Calu3 (cell line): ENCODE results near the gene TOGARAM2. TPM values are rescaled to one million over a fixed set of nuclear protein-coding genes. Genes with fewer than 3 reads are reported as not detected.

ENCODE experiments used
- BruUV-seq: library from RNA; stranded (reverse); fragments of 400-500 nt; replicated peaks from 2 replicates; lab custom pipeline; 2021; lab: Mats Ljungman, UMichigan
- CTCF ChIA-PET: fragments of 300-600 bp; sonication (Branson Sonifier 250); formaldehyde crosslinking; loops from one replicate; lab custom pipeline; 2022; ENCODE audit warnings: antibody characterized with exemption; lab: Charles Lee
- DNase-seq: peaks from one replicate; pipeline ENCODE4 v3.0.0; 2022
- H3K27ac Mint-ChIP-seq: one replicate; pipeline ENCODE4 v1.8.0; 2022; ENCODE audit warnings: mixed read lengths; ENCODE audit not compliant: unreplicated experiment
- H3K27me3 Mint-ChIP-seq: one replicate; pipeline ENCODE4 v1.8.0; 2022; ENCODE audit warnings: mixed read lengths; ENCODE audit not compliant: unreplicated experiment
- H3K36me3 Mint-ChIP-seq: one replicate; pipeline ENCODE4 v1.8.0; 2022; ENCODE audit warnings: mild to moderate bottlenecking, moderate library complexity, mixed read lengths; ENCODE audit not compliant: insufficient read depth, unreplicated experiment
- H3K4me1 Mint-ChIP-seq: one replicate; pipeline ENCODE4 v1.8.0; 2022; ENCODE audit warnings: mild to moderate bottlenecking, low read depth, mixed read lengths; ENCODE audit not compliant: unreplicated experiment
- H3K4me3 Mint-ChIP-seq: one replicate; pipeline ENCODE4 v1.8.0; 2022; ENCODE audit warnings: mild to moderate bottlenecking, low read depth, moderate library complexity, mixed read lengths; ENCODE audit not compliant: unreplicated experiment
- H3K9me3 Mint-ChIP-seq: one replicate; pipeline ENCODE4 v1.8.0; 2022; ENCODE audit warnings: low read depth, mixed read lengths; ENCODE audit not compliant: unreplicated experiment
- intact Hi-C: fragments of 100-400 bp; cut with micrococcal nuclease; formaldehyde crosslinking; loops from one replicate; pipeline ENCODE4 v1.10.0; 2022; ENCODE audit not compliant: unreplicated experiment
- total RNA-seq: library from RNA; stranded (reverse); gene quantifications from 2 replicates; pipeline ENCODE4 v1.2.3, GENCODE V29; 2022
- TF ChIP-seq, protein P1 (sequence below): fragments of 200-600 bp; IDR thresholded peaks from one replicate; pipeline ENCODE4 v1.8.0; 2022; ENCODE audit warnings: antibody characterized with exemption; ENCODE audit not compliant: unreplicated experiment

Gene TOGARAM2
- total RNA-seq, 1 experiment from 2014 or later = 0.85 TPM

DNA sequence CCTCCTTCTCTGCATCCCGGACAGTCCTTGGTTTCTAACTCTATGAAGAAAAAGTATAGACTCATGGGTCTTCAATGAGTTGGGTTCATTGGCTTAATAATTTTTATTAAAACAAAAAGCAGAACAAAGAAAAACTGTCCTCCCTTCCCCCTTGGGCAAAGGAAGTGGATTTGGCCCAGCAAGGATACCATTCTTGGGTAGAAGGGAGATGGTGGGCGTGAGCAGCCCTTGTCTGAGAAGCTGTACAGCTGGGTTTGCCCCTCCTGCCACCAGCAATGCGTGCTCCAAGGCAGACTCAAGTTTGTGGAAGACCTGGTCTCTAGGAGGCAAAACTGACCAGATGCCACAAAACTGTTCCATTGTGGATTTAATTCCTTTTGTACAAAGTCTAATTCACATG, 80.5 kb downstream of the TOGARAM2 start:
- peaks cover 20% of the 10 kb centered on the region for H3K4me1 Mint-ChIP-seq
- CTCF ChIA-PET = no interaction called here
- no peaks in the 10 kb centered on the region for H3K27me3 Mint-ChIP-seq
- no TSS peak for BruUV-seq
- H3K4me3 Mint-ChIP-seq = no peak overlapping the region
- DNase-seq = no peak
- TF ChIP-seq, protein P1, sequence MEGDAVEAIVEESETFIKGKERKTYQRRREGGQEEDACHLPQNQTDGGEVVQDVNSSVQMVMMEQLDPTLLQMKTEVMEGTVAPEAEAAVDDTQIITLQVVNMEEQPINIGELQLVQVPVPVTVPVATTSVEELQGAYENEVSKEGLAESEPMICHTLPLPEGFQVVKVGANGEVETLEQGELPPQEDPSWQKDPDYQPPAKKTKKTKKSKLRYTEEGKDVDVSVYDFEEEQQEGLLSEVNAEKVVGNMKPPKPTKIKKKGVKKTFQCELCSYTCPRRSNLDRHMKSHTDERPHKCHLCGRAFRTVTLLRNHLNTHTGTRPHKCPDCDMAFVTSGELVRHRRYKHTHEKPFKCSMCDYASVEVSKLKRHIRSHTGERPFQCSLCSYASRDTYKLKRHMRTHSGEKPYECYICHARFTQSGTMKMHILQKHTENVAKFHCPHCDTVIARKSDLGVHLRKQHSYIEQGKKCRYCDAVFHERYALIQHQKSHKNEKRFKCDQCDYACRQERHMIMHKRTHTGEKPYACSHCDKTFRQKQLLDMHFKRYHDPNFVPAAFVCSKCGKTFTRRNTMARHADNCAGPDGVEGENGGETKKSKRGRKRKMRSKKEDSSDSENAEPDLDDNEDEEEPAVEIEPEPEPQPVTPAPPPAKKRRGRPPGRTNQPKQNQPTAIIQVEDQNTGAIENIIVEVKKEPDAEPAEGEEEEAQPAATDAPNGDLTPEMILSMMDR = no peak
- no peak overlapping the region for H3K27ac Mint-ChIP-seq
- intact Hi-C loops = no loop called here
- H3K9me3 Mint-ChIP-seq = no peaks in the 10 kb centered on the region
- H3K36me3 Mint-ChIP-seq = no peaks in the 10 kb centered on the region

DNA sequence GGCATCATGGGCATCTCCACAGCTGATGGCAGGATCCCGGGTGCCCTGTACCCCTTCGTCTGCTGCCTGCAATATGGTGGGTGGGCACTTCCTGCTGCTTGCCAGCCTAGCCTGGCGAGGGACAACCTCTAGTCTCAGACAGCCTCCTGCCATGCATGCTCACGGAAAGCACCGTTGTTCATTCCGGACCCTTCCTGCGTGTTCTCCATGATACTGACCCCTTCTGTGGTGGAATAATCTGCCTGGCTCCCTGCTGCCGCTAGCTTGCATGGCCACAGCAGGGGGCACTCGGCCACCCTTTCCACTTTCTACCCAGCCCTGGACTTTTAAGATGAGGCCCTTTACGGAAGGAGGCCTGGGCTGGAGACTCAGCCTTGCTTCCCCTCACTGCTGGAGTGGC, 81.3 kb downstream of the TOGARAM2 start:
- BruUV-seq = no TSS peak
- no peaks in the 10 kb centered on the region for H3K36me3 Mint-ChIP-seq
- H3K27me3 Mint-ChIP-seq = no peaks in the 10 kb centered on the region
- H3K27ac Mint-ChIP-seq = no peak overlapping the region
- peaks cover 13% of the 10 kb centered on the region for H3K4me1 Mint-ChIP-seq
- intact Hi-C loops = no loop called here
- no peaks in the 10 kb centered on the region for H3K9me3 Mint-ChIP-seq
- H3K4me3 Mint-ChIP-seq = no peak overlapping the region
- no peak for DNase-seq
- CTCF ChIA-PET = no interaction called here
- TF ChIP-seq, protein P1 = no peak

DNA sequence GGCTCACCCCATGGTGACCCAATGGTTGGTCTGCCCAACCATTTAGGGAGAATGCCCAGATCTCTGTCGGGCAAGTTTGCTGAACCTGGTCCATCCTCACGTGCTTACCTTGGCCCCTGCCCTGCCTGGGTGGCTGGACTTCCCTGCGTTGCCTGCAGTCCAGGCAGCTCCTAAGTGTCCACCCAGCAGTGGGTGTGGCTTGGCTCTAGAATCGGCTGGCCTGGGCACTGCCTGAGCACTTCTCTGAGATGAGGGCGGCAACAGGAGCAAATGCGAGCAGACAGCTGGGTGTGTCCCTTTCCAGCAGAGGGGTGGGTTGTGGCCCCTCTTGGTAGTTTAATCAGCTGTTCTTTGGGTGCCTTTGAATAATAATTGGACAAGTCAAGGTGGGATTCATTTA, 82.0 kb downstream of the TOGARAM2 start:
- CTCF ChIA-PET = no interaction called here
- DNase-seq = no peak
- Mint-ChIP-seq H3K27ac (no peak overlapping the region), H3K4me1 (peaks cover 7% of the 10 kb centered on the region), H3K9me3 (no peaks in the 10 kb centered on the region), H3K27me3 (no peaks in the 10 kb centered on the region), H3K4me3 (no peak overlapping the region), H3K36me3 (no peaks in the 10 kb centered on the region)
- no TSS peak for BruUV-seq
- intact Hi-C loops = no loop called here
- TF ChIP-seq, protein P1 = no peak

DNA sequence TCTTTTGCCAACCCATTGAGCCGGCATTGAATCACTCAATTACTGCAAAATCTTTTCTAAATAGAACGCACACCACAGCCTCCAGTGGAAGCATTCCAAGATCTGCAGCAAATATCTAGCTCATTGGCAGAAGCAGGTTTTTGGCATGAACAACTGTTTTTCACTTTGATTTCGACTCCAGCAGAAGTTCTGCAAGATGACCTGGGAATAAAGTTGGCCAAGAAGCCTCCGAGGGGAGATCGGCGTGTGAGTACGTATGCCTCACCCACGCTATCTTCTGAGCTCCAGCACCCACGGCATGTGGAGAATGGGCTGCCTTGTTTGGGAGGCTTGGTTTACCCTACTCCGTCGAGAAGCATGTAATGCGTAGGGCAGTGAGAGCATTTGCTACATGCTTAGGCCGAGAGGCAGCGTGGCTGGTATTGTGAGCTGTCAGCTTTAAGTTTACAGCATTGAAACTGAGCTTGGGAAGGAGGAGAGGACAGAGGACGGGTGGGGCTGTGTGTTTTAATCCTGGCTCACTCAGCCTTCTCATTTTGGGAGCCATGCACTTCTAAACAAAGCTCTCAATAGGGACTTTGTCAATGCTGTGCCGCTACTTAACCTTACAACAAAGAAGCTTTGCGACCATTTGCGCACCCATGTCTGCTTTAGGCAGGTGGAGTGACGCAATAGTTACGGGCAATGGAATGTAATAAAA, 82.7 kb downstream of the TOGARAM2 start:
- no peak for DNase-seq
- Mint-ChIP-seq H3K27ac (no peak overlapping the region), H3K9me3 (no peaks in the 10 kb centered on the region), H3K4me3 (no peak overlapping the region), H3K27me3 (no peaks in the 10 kb centered on the region), H3K4me1 (peaks cover 7% of the 10 kb centered on the region), H3K36me3 (no peaks in the 10 kb centered on the region)
- BruUV-seq = no TSS peak
- CTCF ChIA-PET = no interaction called here
- intact Hi-C loops = no loop called here
- TF ChIP-seq, protein P1 = no peak
